GM21529 (cell line): Measurements from ENCODE around the gene BCL2L12.

Source experiments
- ATAC-seq: cut with Tn5 transposase; IDR thresholded peaks from one replicate; pipeline ENCODE4 v1.9.1; 2021; ENCODE audit not compliant: unreplicated experiment

BCL2L12 gene

GRCh38 chr19:49641688-49642491 lies 23.8 kb upstream of the BCL2L12 start, which contains the start of gene SCAF1:
Gene SCAF1 (plus strand): TSS chr19:49642209. CDS start chr19:49645027, 2,818 bp downstream.
- peak; percentile 49 for ATAC-seq

- no peak for ATAC-seq
Observed at GRCh38 chr19:49642492-49643035, 23.2 kb upstream of the BCL2L12 start.

- no peak for ATAC-seq
Observed at GRCh38 chr19:49643466-49643865, 22.3 kb upstream of the BCL2L12 start.

- no peak for ATAC-seq
Observed at GRCh38 chr19:49645592-49645991, 20.1 kb upstream of the BCL2L12 start.

GRCh38 chr19:49645995-49646394 lies 19.7 kb upstream of the BCL2L12 start:
- no peak for ATAC-seq

GRCh38 chr19:49646586-49646985 lies 19.1 kb upstream of the BCL2L12 start:
- ATAC-seq: no peak

- ATAC-seq: no peak
Observed at GRCh38 chr19:49651029-49651819, 14.5 kb upstream of the BCL2L12 start.

- ATAC-seq: no peak
Observed at GRCh38 chr19:49651820-49652550, 13.7 kb upstream of the BCL2L12 start.

- no peak for ATAC-seq
Observed at GRCh38 chr19:49652551-49653465, 12.9 kb upstream of the BCL2L12 start.

- ATAC-seq: no peak
Observed at GRCh38 chr19:49653466-49653806, 12.3 kb upstream of the BCL2L12 start.

GRCh38 chr19:49654581-49654980 lies 11.2 kb upstream of the BCL2L12 start:
- no peak for ATAC-seq

- ATAC-seq: no peak
Observed at GRCh38 chr19:49655570-49656455, 9.9 kb upstream of the BCL2L12 start.

GRCh38 chr19:49656456-49657109 lies 9.2 kb upstream of the BCL2L12 start:
- ATAC-seq: no peak

GRCh38 chr19:49657493-49658138 lies 8.1 kb upstream of the BCL2L12 start:
- no peak for ATAC-seq

GRCh38 chr19:49658139-49658517 lies 7.6 kb upstream of the BCL2L12 start:
- ATAC-seq: no peak

GRCh38 chr19:49658566-49659442 lies 6.9 kb upstream of the BCL2L12 start:
- ATAC-seq: no peak

GRCh38 chr19:49660338-49660961 lies 5.3 kb upstream of the BCL2L12 start:
- ATAC-seq: no peak
